Keratinocyte (primary cell): ENCODE data around the gene SCNN1A.

Experiments
- CTCF ChIP-seq, 3 experiments: IDR thresholded peaks in 1 of 3; conservative IDR thresholded peaks in 1 of 3; optimal IDR thresholded peaks in 1 of 3; 2 replicates in 2 of 3; 3 replicates in 1 of 3; pipeline versions ENCODE3 to v1.5.1; 2011; ENCODE audit warnings: low read length in 3 of 3, mild to moderate bottlenecking in 3 of 3, moderate library complexity in 2 of 3, control low read depth in 1 of 3, inconsistent platforms in 1 of 3; ENCODE audit not compliant: insufficient read depth in 2 of 3; ENCODE audit errors: extremely low read depth in 1 of 3
- EZH2 ChIP-seq: IDR thresholded peaks from one replicate; pipeline ENCODE4 v1.6.1; 2012; ENCODE audit warnings: inconsistent platforms, mild to moderate bottlenecking, low read length, moderate library complexity

- TF ChIP-seq CTCF (optimal IDR thresholded peaks at IDR 0.05 in 1 of 3, IDR thresholded peaks at IDR 0.05 in 1 of 3, conservative IDR thresholded peaks at IDR 0.05 in 1 of 3; ENCODE audit: extremely low read depth in 1 of 3, insufficient read depth in 2 of 3, low read length in 3 of 3) (no peak), EZH2 (no peak)
These were observed 41.8 kb downstream of the SCNN1A start for GRCh38 chr12:6333566-6333965.
